PC-9 (cell line): ENCODE data around the gene ZNF774.

ENCODE experiments used
- CTCF ChIP-seq: fragments of 200-600 bp; sonication (generic); conservative IDR thresholded peaks from 2 replicates; pipeline ENCODE4 v1.6.1; 2017; ENCODE audit warnings: mixed run types, antibody characterized with exemption, mild to moderate bottlenecking, moderate library complexity
- EZH2 ChIP-seq: fragments of 200-600 bp; sonication (generic); IDR thresholded peaks from 2 replicates; pipeline ENCODE4 v1.8.0; 2017; ENCODE audit warnings: antibody characterized with exemption, low read depth

- TF ChIP-seq CTCF: no peak
- no peak for TF ChIP-seq EZH2
Measured at GRCh38 chr15:90337256-90337655, 14.8 kb upstream of the ZNF774 start.
